ENCODE results near the gene PLXND1.

- TF ChIP-seq TAF1 (IDR thresholded peaks at IDR 0.05; ENCODE audit: borderline replicate concordance, low read depth, low read length) (no peak), POLR2AphosphoS5 (IDR thresholded peaks at IDR 0.05; ENCODE audit: low read depth, low read length) (no peak)
These were observed 57.3 kb downstream of the PLXND1 start for GRCh38 chr3:129549006-129549800.

Measured in GM12892 (cell line).